Ovary (tissue), 9 donors: ENCODE data around the gene NR1D2. TPM values are rescaled to one million over a fixed set of nuclear protein-coding genes. Genes with fewer than 3 reads are reported as not detected.

ENCODE experiments used
- DNase-seq, 5 donors: peaks; one replicate each; pipeline ENCODE4 v3.0.0-alpha.2; 2019 to 2020
- H3K27ac ChIP-seq, 2 donors: fragments of 200-600 bp; one replicate each; pipeline versions ENCODE4 v1.5.1 to v1.8.0; 2019 to 2022
- H3K27me3 ChIP-seq: fragments of 200-600 bp; one replicate; pipeline ENCODE4 v1.8.0; 2022
- H3K36me3 ChIP-seq: fragments of 200-600 bp; sonication (generic); one replicate; pipeline ENCODE4 v1.5.1; 2019
- H3K4me1 ChIP-seq: one replicate; pipeline ENCODE4 v1.8.1; 2013; ENCODE audit warnings: mild to moderate bottlenecking, moderate library complexity; ENCODE audit not compliant: insufficient read depth
- H3K4me3 ChIP-seq: fragments of 200-600 bp; sonication (generic); one replicate; pipeline ENCODE4 v1.5.1; 2017
- H3K9me3 ChIP-seq, 2 donors: fragments of 200-600 bp in 1 of 2; sonication (generic) in 1 of 2; one replicate each; pipeline versions ENCODE4 v1.5.1 to v1.8.1; 2013 to 2019; ENCODE audit warnings: mild to moderate bottlenecking in 1 of 2, moderate library complexity in 1 of 2
- EP300 ChIP-seq: sonication (generic); formaldehyde crosslinking; IDR thresholded peaks from one replicate; pipeline ENCODE4 v1.6.1; 2017; ENCODE audit warnings: antibody characterized with exemption
- POLR2A ChIP-seq: fragments of 450-650 bp; IDR thresholded peaks from one replicate; pipeline ENCODE4 v1.6.1; 2017; ENCODE audit warnings: antibody characterized with exemption, mild to moderate bottlenecking, moderate library complexity
- WGBS, 3 donors: extraction: QIAGEN DNeasy Blood & Tissue Kit in 1 of 3; methylation state at CpG; one replicate each; pipeline versions ENCODE4 v1.1.5 to v1.1.7; 2013 to 2017; 5-methylcytosine and 5-hydroxymethylcytosine counted together
- intact Hi-C, 4 donors: fragments of 100-400 bp; cut with DNase I; formaldehyde crosslinking; loops; one replicate each; pipeline versions ENCODE4 v1.11.0 to v1.15.1; 2022 to 2023
- polyA plus RNA-seq, 2 donors: library from polyadenylated mRNA; stranded (reverse); fragments of 200-250 nt in 1 of 2; fragments of 350-450 nt in 1 of 2; fragmentation: Illumina TruSeq in 1 of 2; extraction: RNeasy Lipid Tissue Mini Kit (QIAGEN cat#74804) in 1 of 2; gene quantifications; one replicate each; pipeline ENCODE4 v1.2.3, GENCODE V29; 2013 to 2014
- total RNA-seq, 7 donors: library from RNA; depleted of rRNA in 2 of 7; stranded (reverse); fragments of >200 nt in 2 of 7; fragmentation: NEBNext Ultra II Directional in 3 of 7; extraction: Animal tissue kit (Norgen Biotek cat#: 25700) in 3 of 7; gene quantifications; one replicate each; pipeline versions ENCODE4 v1.1.0 to v1.2.4, GENCODE V29; 2016 to 2023
- TF ChIP-seq, protein P1 (sequence below), 3 donors: fragments of 450-650 bp in 2 of 3; fragments of 200-600 bp in 1 of 3; IDR thresholded peaks; one replicate each; pipeline versions ENCODE4 v1.5.1 to v1.8.0; 2016 to 2022; ENCODE audit warnings: antibody characterized with exemption in 3 of 3, mild to moderate bottlenecking in 1 of 3
- donor health status: DM: no; HTN: no; CAD: no; lungs with moderate emphysema.
- donor health status: DM: no; HTN: no; CAD: no.
- donor health status: Bipolar disorder and iron deficiency.
- donor health status: DM: yes; HTN: yes; CAD: no.
- donor health status: DM: no; HTN: no; CAD: no.
- donor health status: DM: yes; HTN: yes; CAD: no.

The NR1D2 gene
- total and polyA plus RNA-seq, 9 donors: 26.9 to 74.3 (median 34.4) TPM

DNA sequence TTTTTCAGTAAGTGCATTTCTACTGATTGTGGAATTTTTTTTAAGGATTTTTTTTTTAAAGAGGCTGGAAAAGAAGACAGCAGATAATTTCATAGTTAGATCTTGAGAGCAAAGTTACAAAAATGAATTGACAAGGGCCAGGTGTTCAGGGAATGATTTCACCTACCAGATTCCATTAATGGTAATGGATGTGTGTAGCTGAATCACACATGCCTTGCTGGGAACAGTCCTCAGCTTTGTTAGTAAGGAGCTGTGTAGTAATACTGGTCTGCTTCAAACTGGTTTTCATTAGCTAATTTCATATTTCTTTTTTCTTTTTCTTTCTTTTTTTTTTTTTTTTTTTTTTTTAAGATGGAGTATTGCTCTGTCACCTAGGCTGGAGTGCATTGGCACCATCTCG, 16.0 kb downstream of the NR1D2 start:
- H3K27ac ChIP-seq: no peak overlapping the region

DNA sequence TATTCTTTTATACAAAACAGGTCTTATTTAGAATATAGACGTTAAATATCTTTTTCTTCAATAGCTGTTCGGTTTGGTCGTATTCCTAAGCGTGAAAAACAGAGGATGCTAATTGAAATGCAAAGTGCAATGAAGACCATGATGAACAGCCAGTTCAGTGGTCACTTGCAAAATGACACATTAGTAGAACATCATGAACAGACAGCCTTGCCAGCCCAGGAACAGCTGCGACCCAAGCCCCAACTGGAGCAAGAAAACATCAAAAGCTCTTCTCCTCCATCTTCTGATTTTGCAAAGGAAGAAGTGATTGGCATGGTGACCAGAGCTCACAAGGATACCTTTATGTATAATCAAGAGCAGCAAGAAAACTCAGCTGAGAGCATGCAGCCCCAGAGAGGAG, 16.8 kb downstream of the NR1D2 start:
- no peak for DNase-seq
- Histone ChIP-seq H3K4me1 (peaks cover 3% of the 10 kb centered on the region), H3K9me3 (no peaks in the 10 kb centered on the region), H3K27me3 (no peaks in the 10 kb centered on the region), H3K36me3 (no peaks in the 10 kb centered on the region), H3K4me3 (no peak overlapping the region), H3K27ac (no peak overlapping the region)
- TF ChIP-seq EP300: no peak
- intact Hi-C loops: no loop called here
- WGBS, 3 donors: 93 to 97% (median 95%) methylated on average over 5 of the region's 5 CpGs

More for the DNA sequence above, 16.0 kb downstream of the NR1D2 start:
- TF ChIP-seq, protein P1, sequence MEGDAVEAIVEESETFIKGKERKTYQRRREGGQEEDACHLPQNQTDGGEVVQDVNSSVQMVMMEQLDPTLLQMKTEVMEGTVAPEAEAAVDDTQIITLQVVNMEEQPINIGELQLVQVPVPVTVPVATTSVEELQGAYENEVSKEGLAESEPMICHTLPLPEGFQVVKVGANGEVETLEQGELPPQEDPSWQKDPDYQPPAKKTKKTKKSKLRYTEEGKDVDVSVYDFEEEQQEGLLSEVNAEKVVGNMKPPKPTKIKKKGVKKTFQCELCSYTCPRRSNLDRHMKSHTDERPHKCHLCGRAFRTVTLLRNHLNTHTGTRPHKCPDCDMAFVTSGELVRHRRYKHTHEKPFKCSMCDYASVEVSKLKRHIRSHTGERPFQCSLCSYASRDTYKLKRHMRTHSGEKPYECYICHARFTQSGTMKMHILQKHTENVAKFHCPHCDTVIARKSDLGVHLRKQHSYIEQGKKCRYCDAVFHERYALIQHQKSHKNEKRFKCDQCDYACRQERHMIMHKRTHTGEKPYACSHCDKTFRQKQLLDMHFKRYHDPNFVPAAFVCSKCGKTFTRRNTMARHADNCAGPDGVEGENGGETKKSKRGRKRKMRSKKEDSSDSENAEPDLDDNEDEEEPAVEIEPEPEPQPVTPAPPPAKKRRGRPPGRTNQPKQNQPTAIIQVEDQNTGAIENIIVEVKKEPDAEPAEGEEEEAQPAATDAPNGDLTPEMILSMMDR (IDR thresholded peaks at IDR 0.05): no peak
- TF ChIP-seq EP300: no peak
- Histone ChIP-seq H3K27me3 (no peaks in the 10 kb centered on the region), H3K36me3 (no peaks in the 10 kb centered on the region), H3K4me1 (peaks cover 3% of the 10 kb centered on the region), H3K9me3 (no peaks in the 10 kb centered on the region), H3K4me3 (no peak overlapping the region)
- intact Hi-C loops: no loop called here
- 95 to 100% (median 95%) methylated on average over 1 of the region's 1 CpG for WGBS, 3 donors
- no peak for DNase-seq

DNA sequence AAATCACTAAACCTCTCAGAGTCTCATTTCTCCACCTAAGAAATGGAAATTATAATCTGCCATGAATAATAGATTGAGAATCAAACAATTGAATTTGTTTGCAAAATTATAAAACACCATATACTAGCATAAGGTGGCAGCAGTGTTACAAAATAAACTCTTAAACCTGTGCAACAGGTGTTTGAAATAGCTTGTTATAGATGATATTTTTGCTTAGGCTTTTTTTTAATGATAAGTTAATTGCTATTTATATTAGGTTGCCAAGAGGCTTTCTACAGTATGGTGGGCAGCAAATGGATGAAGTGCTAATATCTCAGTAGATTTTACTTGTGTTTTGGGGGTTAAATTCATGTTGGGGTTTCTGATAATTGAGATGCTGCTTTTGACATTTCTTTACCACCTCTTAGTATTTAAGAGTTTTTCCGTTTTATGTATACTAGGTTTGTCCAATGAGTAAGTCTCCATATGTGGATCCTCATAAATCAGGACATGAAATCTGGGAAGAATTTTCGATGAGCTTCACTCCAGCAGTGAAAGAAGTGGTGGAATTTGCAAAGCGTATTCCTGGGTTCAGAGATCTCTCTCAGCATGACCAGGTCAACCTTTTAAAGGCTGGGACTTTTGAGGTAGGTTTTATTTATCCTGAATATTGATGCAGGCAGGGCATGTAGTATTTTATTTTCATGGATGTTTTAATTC, 19.6 kb downstream of the NR1D2 start:
- no peaks in the 10 kb centered on the region for H3K9me3 ChIP-seq
- no peak overlapping the region for H3K4me3 ChIP-seq
- 80 to 83% (median 81%) methylated on average over 3 of the region's 3 CpGs for WGBS, 3 donors
- no peaks in the 10 kb centered on the region for H3K27me3 ChIP-seq
- H3K27ac ChIP-seq: no peak overlapping the region
- DNase-seq: no peak
- peaks cover 3% of the 10 kb centered on the region for H3K4me1 ChIP-seq
- intact Hi-C loops: no loop called here
- no peak for TF ChIP-seq EP300
- TF ChIP-seq POLR2A: no peak
- TF ChIP-seq, protein P1 (IDR thresholded peaks at IDR 0.05): no peak
- H3K36me3 ChIP-seq: no peaks in the 10 kb centered on the region

DNA sequence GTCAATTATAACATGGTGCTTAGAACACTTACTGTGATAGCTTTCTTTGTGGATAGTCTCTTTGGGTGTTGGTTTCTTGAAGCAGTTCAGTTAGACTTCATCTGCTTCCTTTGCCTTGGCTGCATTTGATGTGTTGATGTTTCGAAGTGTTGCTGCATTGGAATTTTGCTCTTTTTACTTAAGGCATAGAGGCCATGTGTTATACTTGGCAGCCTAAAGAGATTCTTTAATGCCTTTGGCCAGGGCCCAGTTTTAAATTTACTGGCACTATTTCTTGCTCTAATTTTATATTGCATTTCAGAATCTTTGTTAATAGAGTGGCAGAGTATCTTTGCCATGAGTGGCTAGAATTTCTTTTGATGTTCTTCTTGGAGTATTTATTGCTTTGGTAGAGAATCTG, 21.2 kb downstream of the NR1D2 start:
- peaks cover 4% of the 10 kb centered on the region for H3K4me1 ChIP-seq

More for the DNA sequence above, 21.2 kb downstream of the NR1D2 start:
- Histone ChIP-seq H3K27me3 (no peaks in the 10 kb centered on the region), H3K9me3 (no peaks in the 10 kb centered on the region), H3K4me3 (no peak overlapping the region), H3K27ac (no peak overlapping the region), H3K36me3 (no peaks in the 10 kb centered on the region)
- no peak for TF ChIP-seq EP300
- TF ChIP-seq POLR2A: no peak
- TF ChIP-seq, protein P1 (IDR thresholded peaks at IDR 0.05): no peak
- intact Hi-C loops: no loop called here
- WGBS, 3 donors: 77 to 95% (median 79%) methylated on average over 1 of the region's 1 CpG
- DNase-seq: no peak
